Breast epithelium (tissue), 4 donors: Measurements from ENCODE around the gene ARPP19. TPM values are rescaled to one million over a fixed set of nuclear protein-coding genes. Genes with fewer than 3 reads are reported as not detected.
A peak's percentile ranks its signal among the peaks of the same experiment; 100 is the strongest.

Source experiments
- DNase-seq, 2 donors: peaks; one replicate each; pipeline ENCODE4 v3.0.0-alpha.2; 2019; ENCODE audit warnings: low spot score in 2 of 2
- H3K27ac ChIP-seq, 2 donors: fragments of 200-600 bp; sonication (generic) in 1 of 2; one replicate each; pipeline ENCODE4 v1.5.1; 2016 to 2019; ENCODE audit warnings: mild to moderate bottlenecking in 1 of 2
- H3K27me3 ChIP-seq, 2 donors: fragments of 200-600 bp; sonication (generic) in 1 of 2; one replicate each; pipeline versions ENCODE4 v1.5.1 to v1.6.0; 2017 to 2019; ENCODE audit warnings: control low read depth in 1 of 2, mild to moderate bottlenecking in 1 of 2
- H3K36me3 ChIP-seq: fragments of 200-600 bp; one replicate; pipeline ENCODE4 v1.5.1; 2019
- H3K4me1 ChIP-seq, 2 donors: fragments of 200-600 bp; sonication (generic); one replicate each; pipeline ENCODE4 v1.5.1; 2016 to 2019; ENCODE audit warnings: control low read depth in 1 of 2
- H3K4me3 ChIP-seq, 3 donors: fragments of 200-600 bp; sonication (generic); 1 replicate in 2 of 3; 2 replicates in 1 of 3; pipeline ENCODE4 v1.5.1; 2016 to 2019; ENCODE audit warnings: mild to moderate bottlenecking in 3 of 3, moderate library complexity in 2 of 3
- H3K9me3 ChIP-seq, 2 donors: fragments of 200-600 bp; sonication (generic) in 1 of 2; one replicate each; pipeline ENCODE4 v1.5.1; 2016 to 2019; ENCODE audit warnings: control low read depth in 1 of 2
- POLR2A ChIP-seq: fragments of 450-650 bp; IDR thresholded peaks from one replicate; pipeline ENCODE4 v1.6.1; 2016; ENCODE audit warnings: antibody characterized with exemption, mild to moderate bottlenecking, moderate library complexity
- POLR2AphosphoS5 ChIP-seq, 3 donors: sonication (generic); formaldehyde crosslinking; IDR thresholded peaks; one replicate each; pipeline ENCODE4 v1.6.1; 2017; ENCODE audit warnings: antibody characterized with exemption in 3 of 3
- intact Hi-C: fragments of 100-400 bp; cut with DNase I; formaldehyde crosslinking; loops from one replicate; pipeline ENCODE4 v1.15.1; 2023; ENCODE audit warnings: low total_unique reads
- total RNA-seq, 3 donors: library from RNA; depleted of rRNA; stranded (reverse); fragments of >200 nt; gene quantifications; one replicate each; pipeline ENCODE4 v1.1.0, GENCODE V29; 2016
- TF ChIP-seq, protein P1 (sequence below), 3 donors: fragments of 450-650 bp; IDR thresholded peaks; one replicate each; pipeline ENCODE4 v1.5.1; 2016 to 2017; ENCODE audit warnings: antibody characterized with exemption in 3 of 3, mild to moderate bottlenecking in 3 of 3, moderate library complexity in 3 of 3

The ARPP19 gene
- total RNA-seq, 3 donors from 2014 or later: 111 to 158 (median 151) TPM

DNA sequence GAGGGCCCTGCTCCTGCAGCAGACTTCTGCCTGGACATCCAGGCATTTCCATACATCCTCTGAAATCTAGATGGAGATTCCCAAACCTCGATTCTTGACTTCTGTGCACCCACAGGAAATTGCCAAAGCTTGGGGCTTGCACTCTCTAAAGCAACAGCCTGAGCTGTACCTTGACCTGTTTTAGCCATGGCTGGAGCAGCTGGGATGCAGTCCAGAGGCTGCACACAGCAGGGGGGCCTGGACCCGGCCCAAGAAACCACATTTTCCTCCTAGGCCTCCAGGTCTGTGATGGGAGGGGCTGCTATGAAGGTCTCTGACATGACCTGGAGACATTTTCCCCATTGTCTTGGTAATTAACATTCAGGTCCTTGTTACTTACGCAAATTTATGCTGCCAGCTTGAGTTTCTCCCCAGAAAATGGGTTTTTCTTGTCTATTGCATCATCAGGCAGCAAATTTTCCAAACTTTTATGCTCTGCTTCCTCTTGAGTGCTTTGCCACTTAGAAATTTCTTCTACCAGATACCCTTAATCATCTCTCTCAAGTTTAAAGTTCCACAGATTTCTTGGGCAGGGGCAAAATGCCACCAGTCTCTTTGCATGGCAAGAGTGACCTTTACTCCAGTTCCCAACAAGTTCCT, 28.3 kb downstream of the ARPP19 start:
- H3K4me3 ChIP-seq: no peak overlapping the region
- no peaks in the 10 kb centered on the region for H3K27me3 ChIP-seq
- H3K36me3 ChIP-seq: no peaks in the 10 kb centered on the region
- TF ChIP-seq, protein P1, sequence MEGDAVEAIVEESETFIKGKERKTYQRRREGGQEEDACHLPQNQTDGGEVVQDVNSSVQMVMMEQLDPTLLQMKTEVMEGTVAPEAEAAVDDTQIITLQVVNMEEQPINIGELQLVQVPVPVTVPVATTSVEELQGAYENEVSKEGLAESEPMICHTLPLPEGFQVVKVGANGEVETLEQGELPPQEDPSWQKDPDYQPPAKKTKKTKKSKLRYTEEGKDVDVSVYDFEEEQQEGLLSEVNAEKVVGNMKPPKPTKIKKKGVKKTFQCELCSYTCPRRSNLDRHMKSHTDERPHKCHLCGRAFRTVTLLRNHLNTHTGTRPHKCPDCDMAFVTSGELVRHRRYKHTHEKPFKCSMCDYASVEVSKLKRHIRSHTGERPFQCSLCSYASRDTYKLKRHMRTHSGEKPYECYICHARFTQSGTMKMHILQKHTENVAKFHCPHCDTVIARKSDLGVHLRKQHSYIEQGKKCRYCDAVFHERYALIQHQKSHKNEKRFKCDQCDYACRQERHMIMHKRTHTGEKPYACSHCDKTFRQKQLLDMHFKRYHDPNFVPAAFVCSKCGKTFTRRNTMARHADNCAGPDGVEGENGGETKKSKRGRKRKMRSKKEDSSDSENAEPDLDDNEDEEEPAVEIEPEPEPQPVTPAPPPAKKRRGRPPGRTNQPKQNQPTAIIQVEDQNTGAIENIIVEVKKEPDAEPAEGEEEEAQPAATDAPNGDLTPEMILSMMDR (IDR thresholded peaks at IDR 0.05): no peak
- TF ChIP-seq POLR2A (no peak), POLR2AphosphoS5 (IDR thresholded peaks at IDR 0.05) (no peak)
- no peak for DNase-seq
- no peak overlapping the region for H3K27ac ChIP-seq
- no peaks in the 10 kb centered on the region for H3K9me3 ChIP-seq
- H3K4me1 ChIP-seq: no peaks in the 10 kb centered on the region
- intact Hi-C loops: no loop called here

DNA sequence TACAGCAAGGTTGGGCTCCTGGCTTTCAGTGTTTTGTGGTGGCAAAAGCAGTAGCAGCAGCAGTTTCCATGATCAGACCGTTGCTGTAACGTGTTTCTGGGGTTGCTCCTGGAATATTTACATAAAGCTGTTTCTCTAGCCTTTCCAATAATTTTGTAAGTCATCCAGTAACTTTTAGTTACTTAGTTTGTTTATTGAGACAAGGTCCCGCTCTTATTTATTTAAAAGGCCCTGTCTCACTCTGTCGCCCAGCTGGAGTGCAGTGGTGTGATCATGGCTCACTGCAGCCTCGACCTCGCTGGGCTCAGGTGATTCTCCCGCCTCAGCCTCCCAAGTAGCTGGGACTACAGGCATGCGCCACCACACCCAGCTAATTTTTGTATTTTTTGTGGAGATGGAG, 31.4 kb downstream of the ARPP19 start:
- intact Hi-C loops: no loop called here
- Histone ChIP-seq H3K4me1 (no peaks in the 10 kb centered on the region), H3K36me3 (no peaks in the 10 kb centered on the region), H3K27ac (no peak overlapping the region), H3K4me3 (no peak overlapping the region), H3K9me3 (no peaks in the 10 kb centered on the region), H3K27me3 (no peaks in the 10 kb centered on the region)
- no peak for DNase-seq
- TF ChIP-seq POLR2AphosphoS5 (IDR thresholded peaks at IDR 0.05) (no peak), POLR2A (no peak)
- TF ChIP-seq, protein P1 (IDR thresholded peaks at IDR 0.05): no peak

DNA sequence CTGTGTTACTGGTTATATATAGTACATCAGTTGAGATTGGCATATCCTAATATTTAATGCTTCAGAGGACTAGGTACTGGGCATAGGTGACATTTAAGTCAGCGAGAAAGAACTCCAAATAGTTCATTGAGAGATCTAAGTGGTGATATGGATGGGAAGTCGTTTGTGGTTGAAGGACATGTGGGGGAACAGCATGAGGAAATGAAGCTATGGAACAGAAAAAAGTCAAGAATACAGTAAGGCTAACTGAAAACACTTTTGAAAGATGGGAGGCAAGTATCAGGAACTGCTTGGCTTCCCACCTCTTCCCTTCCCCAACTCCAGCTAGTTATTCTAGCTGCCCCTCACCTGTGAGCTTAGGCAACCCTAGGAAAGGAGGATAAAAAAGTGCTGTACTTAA, 36.4 kb downstream of the ARPP19 start:
- intact Hi-C loops: no loop called here
- H3K36me3 ChIP-seq: no peaks in the 10 kb centered on the region
- no peak overlapping the region for H3K27ac ChIP-seq
- DNase-seq: no peak
- no peak overlapping the region for H3K4me3 ChIP-seq
- no peaks in the 10 kb centered on the region for H3K27me3 ChIP-seq
- H3K9me3 ChIP-seq: no peaks in the 10 kb centered on the region
- TF ChIP-seq POLR2AphosphoS5 (IDR thresholded peaks at IDR 0.05) (no peak), POLR2A (no peak)
- TF ChIP-seq, protein P1 (IDR thresholded peaks at IDR 0.05): no peak
- H3K4me1 ChIP-seq: no peaks in the 10 kb centered on the region

GRCh38 chr15:52529940-52530339, 38.9 kb downstream of the ARPP19 start:
- TF ChIP-seq POLR2A: no peak
- TF ChIP-seq, protein P1 (IDR thresholded peaks at IDR 0.05): no peak
- no peak for DNase-seq
- H3K4me1 ChIP-seq: no peaks in the 10 kb centered on the region
- no peaks in the 10 kb centered on the region for H3K36me3 ChIP-seq
- intact Hi-C loops: no loop called here
- peak overlapping the region in 2 of 3 donors; percentile 81 to 95 for H3K4me3 ChIP-seq
- no peak overlapping the region for H3K27ac ChIP-seq
- no peaks in the 10 kb centered on the region for H3K27me3 ChIP-seq
- H3K9me3 ChIP-seq: no peaks in the 10 kb centered on the region

- Histone ChIP-seq H3K27me3 (no peaks in the 10 kb centered on the region), H3K4me1 (no peaks in the 10 kb centered on the region), H3K4me3 (peak overlapping the region; percentile 75 to 95 (median 81)), H3K36me3 (no peaks in the 10 kb centered on the region), H3K27ac (peak overlapping the region; percentile 76 to 87), H3K9me3 (no peaks in the 10 kb centered on the region)
- DNase-seq: no peak
- intact Hi-C loops: no loop called here
- TF ChIP-seq, protein P1 (IDR thresholded peaks at IDR 0.05): no peak
- TF ChIP-seq POLR2AphosphoS5 (IDR thresholded peaks at IDR 0.05) (no peak), POLR2A (no peak)
These were observed 39.4 kb downstream of the ARPP19 start for GRCh38 chr15:52529341-52529924.
